ENCODE results near the gene OSBP2.

- TF ChIP-seq, protein P1, sequence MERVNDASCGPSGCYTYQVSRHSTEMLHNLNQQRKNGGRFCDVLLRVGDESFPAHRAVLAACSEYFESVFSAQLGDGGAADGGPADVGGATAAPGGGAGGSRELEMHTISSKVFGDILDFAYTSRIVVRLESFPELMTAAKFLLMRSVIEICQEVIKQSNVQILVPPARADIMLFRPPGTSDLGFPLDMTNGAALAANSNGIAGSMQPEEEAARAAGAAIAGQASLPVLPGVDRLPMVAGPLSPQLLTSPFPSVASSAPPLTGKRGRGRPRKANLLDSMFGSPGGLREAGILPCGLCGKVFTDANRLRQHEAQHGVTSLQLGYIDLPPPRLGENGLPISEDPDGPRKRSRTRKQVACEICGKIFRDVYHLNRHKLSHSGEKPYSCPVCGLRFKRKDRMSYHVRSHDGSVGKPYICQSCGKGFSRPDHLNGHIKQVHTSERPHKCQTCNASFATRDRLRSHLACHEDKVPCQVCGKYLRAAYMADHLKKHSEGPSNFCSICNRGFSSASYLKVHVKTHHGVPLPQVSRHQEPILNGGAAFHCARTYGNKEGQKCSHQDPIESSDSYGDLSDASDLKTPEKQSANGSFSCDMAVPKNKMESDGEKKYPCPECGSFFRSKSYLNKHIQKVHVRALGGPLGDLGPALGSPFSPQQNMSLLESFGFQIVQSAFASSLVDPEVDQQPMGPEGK (CRISPR knock-in tag; IDR thresholded peaks at IDR 0.05; ENCODE audit: borderline replicate concordance), result no peak
- TF ChIP-seq BACH2 (CRISPR knock-in tag; IDR thresholded peaks at IDR 0.05; ENCODE audit: borderline replicate concordance) (no peak), PPARA (CRISPR knock-in tag; IDR thresholded peaks at IDR 0.05; ENCODE audit: borderline replicate concordance) (no peak), ZFP3 (CRISPR knock-in tag; IDR thresholded peaks at IDR 0.05) (no peak), TOX (CRISPR knock-in tag; IDR thresholded peaks at IDR 0.05; ENCODE audit: borderline replicate concordance) (no peak), CSDC2 (CRISPR knock-in tag; IDR thresholded peaks at IDR 0.05) (no peak)
- TF ChIP-seq, protein P2, sequence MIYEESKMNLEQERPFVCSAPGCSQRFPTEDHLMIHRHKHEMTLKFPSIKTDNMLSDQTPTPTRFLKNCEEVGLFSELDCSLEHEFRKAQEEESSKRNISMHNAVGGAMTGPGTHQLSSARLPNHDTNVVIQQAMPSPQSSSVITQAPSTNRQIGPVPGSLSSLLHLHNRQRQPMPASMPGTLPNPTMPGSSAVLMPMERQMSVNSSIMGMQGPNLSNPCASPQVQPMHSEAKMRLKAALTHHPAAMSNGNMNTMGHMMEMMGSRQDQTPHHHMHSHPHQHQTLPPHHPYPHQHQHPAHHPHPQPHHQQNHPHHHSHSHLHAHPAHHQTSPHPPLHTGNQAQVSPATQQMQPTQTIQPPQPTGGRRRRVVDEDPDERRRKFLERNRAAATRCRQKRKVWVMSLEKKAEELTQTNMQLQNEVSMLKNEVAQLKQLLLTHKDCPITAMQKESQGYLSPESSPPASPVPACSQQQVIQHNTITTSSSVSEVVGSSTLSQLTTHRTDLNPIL (CRISPR knock-in tag; IDR thresholded peaks at IDR 0.05; ENCODE audit: low read depth), result no peak
- TF ChIP-seq, protein P3, sequence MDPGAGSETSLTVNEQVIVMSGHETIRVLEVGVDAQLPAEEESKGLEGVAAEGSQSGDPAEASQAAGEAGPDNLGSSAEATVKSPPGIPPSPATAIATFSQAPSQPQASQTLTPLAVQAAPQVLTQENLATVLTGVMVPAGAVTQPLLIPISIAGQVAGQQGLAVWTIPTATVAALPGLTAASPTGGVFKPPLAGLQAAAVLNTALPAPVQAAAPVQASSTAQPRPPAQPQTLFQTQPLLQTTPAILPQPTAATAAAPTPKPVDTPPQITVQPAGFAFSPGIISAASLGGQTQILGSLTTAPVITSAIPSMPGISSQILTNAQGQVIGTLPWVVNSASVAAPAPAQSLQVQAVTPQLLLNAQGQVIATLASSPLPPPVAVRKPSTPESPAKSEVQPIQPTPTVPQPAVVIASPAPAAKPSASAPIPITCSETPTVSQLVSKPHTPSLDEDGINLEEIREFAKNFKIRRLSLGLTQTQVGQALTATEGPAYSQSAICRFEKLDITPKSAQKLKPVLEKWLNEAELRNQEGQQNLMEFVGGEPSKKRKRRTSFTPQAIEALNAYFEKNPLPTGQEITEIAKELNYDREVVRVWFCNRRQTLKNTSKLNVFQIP (CRISPR knock-in tag; IDR thresholded peaks at IDR 0.05; ENCODE audit: borderline replicate concordance, low read depth), result no peak
Measured at GRCh38 chr22:30718491-30718890, 23.8 kb downstream of the OSBP2 start.

Measured in SK-N-SH treated with all-trans-retinoic acid at 6 μM for 48 hours (cell line).